ENCODE data around the gene ARAP2.

ARAP2 gene

GRCh38 chr4:36038491-36038890 is 205.8 kb downstream of the ARAP2 start:
- no peak for DNase-seq

- no peak for DNase-seq
Observed at GRCh38 chr4:36037127-36037526, 207.2 kb downstream of the ARAP2 start.

- DNase-seq, result no peak
Observed at GRCh38 chr4:36029951-36030350, 214.4 kb downstream of the ARAP2 start.

GRCh38 chr4:36027203-36027602 is 217.1 kb downstream of the ARAP2 start:
- DNase-seq, result no peak

GRCh38 chr4:36026348-36026880 is 217.9 kb downstream of the ARAP2 start:
- DNase-seq, result no peak

- no peak for DNase-seq
Observed at GRCh38 chr4:36024901-36025660, 219.2 kb downstream of the ARAP2 start.

GRCh38 chr4:36020351-36020750 is 224.0 kb downstream of the ARAP2 start:
- DNase-seq, result no peak

Data from T-helper 1 cell (primary cell).